Breast epithelium (tissue), 3 donors: ENCODE measurements around the gene CAPNS1.

Experiments used
- POLR2A ChIP-seq: fragments of 450-650 bp; IDR thresholded peaks from one replicate; pipeline ENCODE4 v1.6.1; 2016; ENCODE audit warnings: antibody characterized with exemption, mild to moderate bottlenecking, moderate library complexity
- TF ChIP-seq, protein P1 (sequence below), 3 donors: fragments of 450-650 bp; IDR thresholded peaks; one replicate each; pipeline ENCODE4 v1.5.1; 2016 to 2017; ENCODE audit warnings: antibody characterized with exemption in 3 of 3, mild to moderate bottlenecking in 3 of 3, moderate library complexity in 3 of 3

DNA sequence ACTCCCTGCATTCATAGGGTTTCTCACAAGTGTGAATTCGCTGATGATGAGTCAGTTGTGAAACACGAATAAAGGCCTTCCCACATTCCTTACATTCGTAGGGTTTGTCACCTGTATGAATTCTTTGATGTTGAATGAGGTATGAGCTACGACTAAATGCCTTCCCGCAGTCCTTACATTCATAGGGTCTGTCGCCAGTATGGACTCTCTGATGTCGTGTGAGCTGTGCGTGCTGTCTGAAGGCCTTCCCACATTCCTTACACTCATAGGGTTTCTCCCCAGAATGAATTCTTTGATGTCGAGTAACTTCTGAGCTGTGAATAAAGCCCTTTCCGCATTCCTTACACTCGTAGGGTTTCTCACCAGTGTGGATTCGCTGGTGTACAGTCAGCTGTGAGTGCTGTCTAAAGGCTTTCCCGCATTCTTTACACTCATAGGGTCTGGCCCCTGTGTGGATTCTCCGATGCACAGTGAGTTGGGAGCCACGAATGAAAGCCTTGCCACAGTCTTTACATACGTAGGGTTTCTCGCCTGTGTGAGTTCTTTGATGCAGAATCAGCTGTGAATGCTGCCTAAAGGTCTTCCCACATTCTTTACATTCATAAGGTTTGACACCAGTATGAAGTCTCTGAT is 42.9 kb downstream of the CAPNS1 start:
- TF ChIP-seq POLR2A: no peak
- TF ChIP-seq, protein P1, sequence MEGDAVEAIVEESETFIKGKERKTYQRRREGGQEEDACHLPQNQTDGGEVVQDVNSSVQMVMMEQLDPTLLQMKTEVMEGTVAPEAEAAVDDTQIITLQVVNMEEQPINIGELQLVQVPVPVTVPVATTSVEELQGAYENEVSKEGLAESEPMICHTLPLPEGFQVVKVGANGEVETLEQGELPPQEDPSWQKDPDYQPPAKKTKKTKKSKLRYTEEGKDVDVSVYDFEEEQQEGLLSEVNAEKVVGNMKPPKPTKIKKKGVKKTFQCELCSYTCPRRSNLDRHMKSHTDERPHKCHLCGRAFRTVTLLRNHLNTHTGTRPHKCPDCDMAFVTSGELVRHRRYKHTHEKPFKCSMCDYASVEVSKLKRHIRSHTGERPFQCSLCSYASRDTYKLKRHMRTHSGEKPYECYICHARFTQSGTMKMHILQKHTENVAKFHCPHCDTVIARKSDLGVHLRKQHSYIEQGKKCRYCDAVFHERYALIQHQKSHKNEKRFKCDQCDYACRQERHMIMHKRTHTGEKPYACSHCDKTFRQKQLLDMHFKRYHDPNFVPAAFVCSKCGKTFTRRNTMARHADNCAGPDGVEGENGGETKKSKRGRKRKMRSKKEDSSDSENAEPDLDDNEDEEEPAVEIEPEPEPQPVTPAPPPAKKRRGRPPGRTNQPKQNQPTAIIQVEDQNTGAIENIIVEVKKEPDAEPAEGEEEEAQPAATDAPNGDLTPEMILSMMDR (IDR thresholded peaks at IDR 0.05): no peak
